GM10266 (cell line): ENCODE measurements around the gene IQGAP2.

Experiments
- DNase-seq: peaks from one replicate; pipeline ENCODE4 v3.0.0; 2012; ENCODE audit errors: extremely low spot score
- TF ChIP-seq, protein P1 (sequence below): IDR thresholded peaks from 2 replicates; pipeline ENCODE4 v1.5.1; 2012; ENCODE audit warnings: mild to moderate bottlenecking, low read depth; ENCODE audit not compliant: control insufficient read depth, insufficient read depth; ENCODE audit errors: missing control alignments

IQGAP2 gene

DNA sequence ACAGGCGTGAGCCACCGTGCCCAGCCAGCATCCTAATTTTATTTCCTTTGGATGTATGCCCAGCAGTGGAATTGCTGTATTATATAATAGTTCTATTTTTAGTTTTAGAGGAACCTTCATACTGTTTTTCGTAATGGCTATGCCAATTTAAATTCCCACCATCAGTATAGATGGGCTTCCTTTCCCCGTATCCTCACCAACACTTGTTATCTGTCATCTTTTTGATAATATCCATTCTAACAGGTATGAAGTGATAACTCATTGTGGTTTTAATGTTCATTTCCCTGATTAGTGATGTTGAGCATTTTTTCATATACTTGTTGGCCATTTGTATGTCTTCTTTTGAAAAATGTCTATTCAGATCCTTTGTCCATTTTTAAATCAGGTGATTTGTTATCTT lies 325.9 kb downstream of the IQGAP2 start:
- TF ChIP-seq, protein P1, sequence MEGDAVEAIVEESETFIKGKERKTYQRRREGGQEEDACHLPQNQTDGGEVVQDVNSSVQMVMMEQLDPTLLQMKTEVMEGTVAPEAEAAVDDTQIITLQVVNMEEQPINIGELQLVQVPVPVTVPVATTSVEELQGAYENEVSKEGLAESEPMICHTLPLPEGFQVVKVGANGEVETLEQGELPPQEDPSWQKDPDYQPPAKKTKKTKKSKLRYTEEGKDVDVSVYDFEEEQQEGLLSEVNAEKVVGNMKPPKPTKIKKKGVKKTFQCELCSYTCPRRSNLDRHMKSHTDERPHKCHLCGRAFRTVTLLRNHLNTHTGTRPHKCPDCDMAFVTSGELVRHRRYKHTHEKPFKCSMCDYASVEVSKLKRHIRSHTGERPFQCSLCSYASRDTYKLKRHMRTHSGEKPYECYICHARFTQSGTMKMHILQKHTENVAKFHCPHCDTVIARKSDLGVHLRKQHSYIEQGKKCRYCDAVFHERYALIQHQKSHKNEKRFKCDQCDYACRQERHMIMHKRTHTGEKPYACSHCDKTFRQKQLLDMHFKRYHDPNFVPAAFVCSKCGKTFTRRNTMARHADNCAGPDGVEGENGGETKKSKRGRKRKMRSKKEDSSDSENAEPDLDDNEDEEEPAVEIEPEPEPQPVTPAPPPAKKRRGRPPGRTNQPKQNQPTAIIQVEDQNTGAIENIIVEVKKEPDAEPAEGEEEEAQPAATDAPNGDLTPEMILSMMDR = no peak
- no peak for DNase-seq

DNA sequence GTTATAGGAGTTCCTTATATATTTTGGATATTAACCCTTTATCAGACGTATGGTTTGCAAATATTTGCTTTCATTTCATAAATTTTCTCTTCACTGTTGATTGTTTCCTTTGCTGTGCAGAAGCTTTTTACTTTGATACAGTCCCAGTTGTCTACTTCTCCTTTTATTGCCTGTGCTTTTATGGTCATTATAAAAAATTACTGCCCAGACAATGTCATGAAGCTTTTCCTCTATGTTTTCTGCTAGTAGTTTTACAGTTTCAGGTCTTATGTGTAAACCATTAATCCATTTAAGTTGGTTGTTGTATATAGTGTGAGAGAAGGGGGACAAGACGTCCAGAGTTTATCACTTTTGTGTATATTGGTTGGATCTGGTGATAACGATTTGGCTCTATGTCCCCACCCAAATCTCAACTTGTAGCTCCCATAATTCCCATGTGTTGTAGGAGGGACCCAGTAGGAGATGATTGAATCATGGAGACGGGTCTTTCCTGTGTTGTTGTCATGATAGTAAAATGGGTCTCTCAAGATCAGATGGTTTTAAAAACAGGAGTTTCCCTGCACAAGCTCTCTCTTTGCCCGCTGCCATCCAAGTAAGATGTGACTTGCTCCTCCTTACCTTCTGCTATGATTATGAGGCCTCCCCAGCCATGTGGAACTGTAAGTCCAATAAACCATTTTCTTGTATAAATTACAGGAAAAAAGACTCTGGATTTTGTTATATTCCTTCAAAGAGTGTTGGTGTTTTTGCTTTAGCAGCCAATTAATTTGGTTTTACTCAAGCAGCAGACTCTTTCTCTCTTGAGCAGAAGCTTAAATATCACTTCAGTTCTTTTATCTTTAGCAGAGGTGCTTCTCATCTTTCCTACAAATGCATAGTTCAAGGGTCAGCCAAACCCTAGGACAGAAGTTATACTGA lies 326.5 kb downstream of the IQGAP2 start:
- TF ChIP-seq, protein P1 = no peak
- DNase-seq = no peak

DNA sequence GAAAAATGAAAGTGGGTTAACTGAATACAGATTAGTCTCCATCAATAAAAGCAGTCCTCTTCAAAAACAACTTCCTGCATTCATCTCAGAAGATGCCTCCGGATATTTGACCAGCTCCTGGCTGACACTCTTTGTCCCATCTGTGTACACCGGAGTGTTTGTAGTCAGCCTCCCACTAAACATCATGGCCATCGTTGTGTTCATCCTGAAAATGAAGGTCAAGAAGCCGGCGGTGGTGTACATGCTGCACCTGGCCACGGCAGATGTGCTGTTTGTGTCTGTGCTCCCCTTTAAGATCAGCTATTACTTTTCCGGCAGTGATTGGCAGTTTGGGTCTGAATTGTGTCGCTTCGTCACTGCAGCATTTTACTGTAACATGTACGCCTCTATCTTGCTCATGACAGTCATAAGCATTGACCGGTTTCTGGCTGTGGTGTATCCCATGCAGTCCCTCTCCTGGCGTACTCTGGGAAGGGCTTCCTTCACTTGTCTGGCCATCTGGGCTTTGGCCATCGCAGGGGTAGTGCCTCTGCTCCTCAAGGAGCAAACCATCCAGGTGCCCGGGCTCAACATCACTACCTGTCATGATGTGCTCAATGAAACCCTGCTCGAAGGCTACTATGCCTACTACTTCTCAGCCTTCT lies 329.4 kb downstream of the IQGAP2 start:
- TF ChIP-seq, protein P1 = no peak
- no peak for DNase-seq

DNA sequence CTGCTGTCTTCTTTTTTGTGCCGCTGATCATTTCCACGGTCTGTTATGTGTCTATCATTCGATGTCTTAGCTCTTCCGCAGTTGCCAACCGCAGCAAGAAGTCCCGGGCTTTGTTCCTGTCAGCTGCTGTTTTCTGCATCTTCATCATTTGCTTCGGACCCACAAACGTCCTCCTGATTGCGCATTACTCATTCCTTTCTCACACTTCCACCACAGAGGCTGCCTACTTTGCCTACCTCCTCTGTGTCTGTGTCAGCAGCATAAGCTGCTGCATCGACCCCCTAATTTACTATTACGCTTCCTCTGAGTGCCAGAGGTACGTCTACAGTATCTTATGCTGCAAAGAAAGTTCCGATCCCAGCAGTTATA lies 329.9 kb downstream of the IQGAP2 start:
- TF ChIP-seq, protein P1 = no peak
- DNase-seq = no peak

DNA sequence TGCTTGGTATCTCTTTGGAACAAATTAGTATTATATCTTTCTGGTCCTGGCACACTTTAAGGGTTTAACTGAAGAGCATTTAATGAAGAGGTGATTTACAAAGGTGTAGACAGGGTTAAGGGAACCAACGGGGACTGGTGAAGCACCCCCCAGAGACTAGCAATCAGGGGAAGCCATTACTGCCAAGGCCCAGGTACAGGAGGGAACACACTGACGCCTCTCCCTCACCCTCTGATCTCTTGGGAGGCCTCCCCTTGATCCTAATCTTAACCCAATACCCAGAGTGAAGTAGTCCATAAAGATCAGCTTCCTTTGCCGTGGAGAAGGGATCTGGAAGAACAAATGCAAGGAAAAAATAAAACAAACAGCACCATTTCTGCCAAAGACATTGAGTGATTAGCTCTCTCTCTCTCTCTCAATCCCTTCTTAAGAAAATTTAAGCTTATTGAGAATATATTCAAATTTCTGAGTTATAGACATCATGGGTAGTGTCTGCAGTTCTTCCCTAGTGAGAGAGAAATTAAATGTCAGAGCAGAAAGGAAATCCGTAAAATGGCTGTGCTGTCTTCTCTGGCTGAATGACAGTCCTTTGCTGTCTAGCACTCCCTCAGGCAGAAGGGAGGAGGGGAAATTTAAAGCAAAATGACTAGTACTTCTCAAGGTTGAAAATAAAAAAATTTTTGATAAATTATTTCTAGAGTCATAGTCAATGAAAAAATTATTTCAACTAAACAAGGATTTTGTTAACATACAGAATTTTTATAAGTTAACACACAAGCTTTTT lies 332.9 kb downstream of the IQGAP2 start:
- TF ChIP-seq, protein P1 = no peak
- no peak for DNase-seq

DNA sequence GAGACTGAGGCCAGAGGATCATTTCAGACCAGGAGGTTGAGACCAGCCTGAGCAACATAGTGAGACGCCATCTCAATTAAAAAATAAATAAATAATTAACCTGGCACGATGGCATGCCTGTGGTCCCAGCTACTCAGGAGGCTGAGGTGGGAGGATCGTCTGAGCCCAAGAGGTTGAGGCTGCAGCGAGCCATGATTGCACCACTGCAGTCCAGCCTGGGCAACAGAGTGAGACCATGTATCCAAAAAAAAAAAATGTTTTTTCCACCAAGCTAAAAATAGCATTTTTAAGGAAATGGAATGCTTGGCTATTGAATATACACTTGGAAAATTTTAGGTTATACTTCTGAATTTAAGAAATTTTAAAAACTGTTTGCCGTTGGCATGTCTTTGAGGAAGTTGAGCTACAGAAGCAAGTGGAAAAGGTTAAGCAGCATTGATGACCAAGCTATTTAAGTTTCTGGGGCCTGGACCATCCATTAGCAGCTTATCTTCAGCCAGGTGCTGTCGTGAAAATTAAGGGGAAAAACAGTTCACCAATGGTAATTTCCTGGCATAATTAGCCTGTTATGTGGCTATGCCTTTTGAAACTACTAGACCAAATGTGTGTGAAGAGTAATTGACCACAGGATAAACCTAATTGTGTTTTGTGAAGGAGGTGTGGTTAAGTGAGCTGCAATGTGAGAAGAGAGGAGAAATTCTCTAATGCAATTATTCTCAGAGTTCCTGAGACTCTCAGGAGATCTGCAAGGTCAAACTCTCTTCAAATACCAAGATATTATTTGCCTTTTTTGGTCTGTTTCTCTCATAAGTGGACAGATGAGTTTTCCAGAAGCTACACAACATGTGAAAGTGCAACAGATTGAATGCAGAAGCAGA lies 333.8 kb downstream of the IQGAP2 start:
- TF ChIP-seq, protein P1 = no peak

More for the DNA sequence above, 333.8 kb downstream of the IQGAP2 start:
- peak; percentile 27 for DNase-seq
